CD14-positive monocyte (primary cell): ENCODE measurements around the gene STXBP4. TPM values are rescaled to one million over a fixed set of nuclear protein-coding genes. Genes with fewer than 3 reads are reported as not detected.

Experiments
- DNase-seq, 3 donors: peaks; one replicate each; pipeline ENCODE4 v3.0.0-alpha.2; 2011 to 2022
- H2AFZ ChIP-seq: 2 replicates; pipeline ENCODE4 v1.6.0; 2012; ENCODE audit warnings: mild to moderate bottlenecking, low read depth, low read length, inconsistent platforms; ENCODE audit not compliant: insufficient read depth, poor library complexity, severe bottlenecking
- H3K27ac ChIP-seq, 2 donors: 1 replicate in 1 of 2; 2 replicates in 1 of 2; pipeline ENCODE4 v1.5.1; 2012 to 2013; ENCODE audit warnings: low read length in 2 of 2, control low read depth in 1 of 2, inconsistent platforms in 1 of 2, low read depth in 1 of 2, mild to moderate bottlenecking in 1 of 2
- H3K27me3 ChIP-seq, 2 donors: one replicate each; pipeline versions ENCODE4 v1.6.0 to v1.6.1; 2011 to 2013; ENCODE audit warnings: low read length in 2 of 2; ENCODE audit not compliant: control insufficient read depth in 2 of 2, insufficient read depth in 2 of 2
- H3K36me3 ChIP-seq, 2 donors: replicated peaks in 1 of 2; 1 replicate in 1 of 2; 2 replicates in 1 of 2; pipeline versions ENCODE4 v1.5.1 to v1.6.1; 2012 to 2013; ENCODE audit warnings: low read length in 2 of 2, control low read depth in 1 of 2, inconsistent platforms in 1 of 2, mild to moderate bottlenecking in 1 of 2; ENCODE audit not compliant: insufficient read depth in 2 of 2, control insufficient read depth in 1 of 2
- H3K4me1 ChIP-seq, 2 donors: 1 replicate in 1 of 2; 2 replicates in 1 of 2; pipeline versions ENCODE4 v1.5.1 to v1.6.1; 2012 to 2013; ENCODE audit warnings: low read length in 2 of 2, control low read depth in 1 of 2, inconsistent platforms in 1 of 2, mild to moderate bottlenecking in 1 of 2, moderate library complexity in 1 of 2; ENCODE audit not compliant: insufficient read depth in 2 of 2, control insufficient read depth in 1 of 2
- H3K4me2 ChIP-seq: replicated peaks from 2 replicates; pipeline ENCODE3; 2012; ENCODE audit warnings: low read length, moderate library complexity, mild to moderate bottlenecking; ENCODE audit not compliant: poor library complexity, severe bottlenecking; ENCODE audit errors: extremely low read depth
- H3K4me3 ChIP-seq, 3 experiments: fragments of 200-600 bp in 1 of 3; sonication (generic) in 1 of 3; replicated peaks in 1 of 3; 1 replicate in 2 of 3; 2 replicates in 1 of 3; pipeline ENCODE4 v1.5.1; 2011 to 2013; ENCODE audit warnings: low read length in 3 of 3, mild to moderate bottlenecking in 3 of 3, control low read depth in 2 of 3, low read depth in 2 of 3, inconsistent platforms in 1 of 3, moderate library complexity in 1 of 3
- H3K79me2 ChIP-seq: 2 replicates; pipeline ENCODE4 v1.6.0; 2012; ENCODE audit warnings: mild to moderate bottlenecking, control low read depth, inconsistent platforms, low read length, moderate library complexity; ENCODE audit not compliant: insufficient read depth
- H3K9ac ChIP-seq: 2 replicates; pipeline ENCODE4 v1.6.0; 2017; ENCODE audit warnings: low read length, mild to moderate bottlenecking; ENCODE audit not compliant: insufficient read depth, poor library complexity, severe bottlenecking
- H3K9me3 ChIP-seq, 2 donors: replicated peaks in 1 of 2; 1 replicate in 1 of 2; 2 replicates in 1 of 2; pipeline versions ENCODE4 v1.5.1 to v1.6.1; 2012 to 2013; ENCODE audit warnings: low read length in 2 of 2, control low read depth in 1 of 2; ENCODE audit not compliant: control insufficient read depth in 1 of 2, insufficient read depth in 1 of 2
- H4K20me1 ChIP-seq: 2 replicates; pipeline ENCODE4 v1.6.0; 2012; ENCODE audit warnings: mild to moderate bottlenecking, low read length, control low read depth, moderate library complexity; ENCODE audit not compliant: insufficient read depth
- H3K27ac Mint-ChIP-seq, 7 donors: one replicate each; pipeline ENCODE4 v1.8.0; 2020; ENCODE audit warnings: mild to moderate bottlenecking in 7 of 7, mixed read lengths in 7 of 7, moderate library complexity in 6 of 7, inconsistent platforms in 2 of 7
- H3K27me3 Mint-ChIP-seq, 3 donors: one replicate each; pipeline ENCODE4 v1.8.0; 2021 to 2022; ENCODE audit warnings: low read depth in 3 of 3, mild to moderate bottlenecking in 3 of 3, mixed read lengths in 3 of 3, moderate library complexity in 3 of 3, inconsistent platforms in 1 of 3
- H3K36me3 Mint-ChIP-seq, 2 donors: one replicate each; pipeline ENCODE4 v1.8.0; 2020; ENCODE audit warnings: mixed read lengths in 2 of 2, inconsistent platforms in 1 of 2, mild to moderate bottlenecking in 1 of 2
- H3K4me1 Mint-ChIP-seq: one replicate; pipeline ENCODE4 v1.8.0; 2020; ENCODE audit warnings: mild to moderate bottlenecking, mixed read lengths
- H3K4me3 Mint-ChIP-seq, 2 donors: one replicate each; pipeline ENCODE4 v1.8.0; 2020; ENCODE audit warnings: mild to moderate bottlenecking in 2 of 2, mixed read lengths in 2 of 2, moderate library complexity in 1 of 2
- H3K9me3 Mint-ChIP-seq, 7 donors: one replicate each; pipeline ENCODE4 v1.8.0; 2020 to 2022; ENCODE audit warnings: mixed read lengths in 7 of 7, mild to moderate bottlenecking in 6 of 7, moderate library complexity in 6 of 7, inconsistent platforms in 2 of 7
- WGBS: methylation state at CpG from one replicate; pipeline ENCODE4 v1.1.5; 2013; ENCODE audit warnings: missing lambda C conversion rate; ENCODE audit not compliant: insufficient coverage; 5-methylcytosine and 5-hydroxymethylcytosine counted together
- intact Hi-C, 2 donors: fragments of 100-400 bp; cut with micrococcal nuclease; formaldehyde crosslinking; loops; one replicate each; pipeline versions ENCODE4 v1.15.0 to v1.15.1; 2023
- polyA plus RNA-seq, 3 donors: library from polyadenylated mRNA; depleted of rRNA in 1 of 3; unstranded in 2 of 3; stranded (reverse) in 1 of 3; fragments of 300-500 nt in 2 of 3; fragments of >200 nt in 1 of 3; fragmentation: Illumina TruSeq in 2 of 3; gene quantifications; 1 replicate in 2 of 3; 2 replicates in 1 of 3; pipeline ENCODE4 v1.2.3, GENCODE V29; 2012 to 2021
- TF ChIP-seq, protein P1 (sequence below): fragments of 200-600 bp; IDR thresholded peaks from one replicate; pipeline ENCODE4 v1.8.0; 2022; ENCODE audit warnings: antibody characterized with exemption, mild to moderate bottlenecking

STXBP4 gene
- polyA plus RNA-seq, 3 donors: 0.27 to 1.8 (median 0.44) TPM

DNA sequence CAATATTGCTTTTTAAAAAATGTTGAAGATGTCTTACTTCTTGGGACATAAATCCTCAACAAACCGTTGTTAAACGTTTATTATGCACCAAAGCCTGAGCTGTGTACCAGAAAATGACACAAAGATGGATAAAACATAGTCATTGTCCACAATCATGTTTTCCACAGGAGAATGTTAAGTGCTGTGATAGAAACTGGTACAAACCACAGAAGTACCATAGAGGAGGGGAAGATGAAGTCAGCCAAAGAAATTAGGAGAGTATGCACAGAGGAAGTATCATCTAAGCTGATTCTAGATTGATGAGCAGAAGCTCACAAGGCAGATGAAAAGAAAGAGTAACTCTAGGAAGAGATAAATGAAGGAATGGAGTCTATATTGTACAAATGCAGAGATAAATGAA is 153.5 kb downstream of the STXBP4 start:
- H3K4me2 ChIP-seq: no peak overlapping the region
- no peak overlapping the region for H2AFZ ChIP-seq
- no peaks in the 10 kb centered on the region for H3K36me3 ChIP-seq
- no peak for DNase-seq
- H3K36me3 Mint-ChIP-seq: no peaks in the 10 kb centered on the region
- peaks cover 0 to 4% (median 2%) of the 10 kb centered on the region in 7 donors for H3K9me3 Mint-ChIP-seq
- no peak overlapping the region for H3K4me3 ChIP-seq
- TF ChIP-seq, protein P1, sequence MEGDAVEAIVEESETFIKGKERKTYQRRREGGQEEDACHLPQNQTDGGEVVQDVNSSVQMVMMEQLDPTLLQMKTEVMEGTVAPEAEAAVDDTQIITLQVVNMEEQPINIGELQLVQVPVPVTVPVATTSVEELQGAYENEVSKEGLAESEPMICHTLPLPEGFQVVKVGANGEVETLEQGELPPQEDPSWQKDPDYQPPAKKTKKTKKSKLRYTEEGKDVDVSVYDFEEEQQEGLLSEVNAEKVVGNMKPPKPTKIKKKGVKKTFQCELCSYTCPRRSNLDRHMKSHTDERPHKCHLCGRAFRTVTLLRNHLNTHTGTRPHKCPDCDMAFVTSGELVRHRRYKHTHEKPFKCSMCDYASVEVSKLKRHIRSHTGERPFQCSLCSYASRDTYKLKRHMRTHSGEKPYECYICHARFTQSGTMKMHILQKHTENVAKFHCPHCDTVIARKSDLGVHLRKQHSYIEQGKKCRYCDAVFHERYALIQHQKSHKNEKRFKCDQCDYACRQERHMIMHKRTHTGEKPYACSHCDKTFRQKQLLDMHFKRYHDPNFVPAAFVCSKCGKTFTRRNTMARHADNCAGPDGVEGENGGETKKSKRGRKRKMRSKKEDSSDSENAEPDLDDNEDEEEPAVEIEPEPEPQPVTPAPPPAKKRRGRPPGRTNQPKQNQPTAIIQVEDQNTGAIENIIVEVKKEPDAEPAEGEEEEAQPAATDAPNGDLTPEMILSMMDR: no peak
- no peaks in the 10 kb centered on the region for H3K9me3 ChIP-seq
- WGBS: no CpG with 5 or more reads among the region's 2 CpGs
- H3K79me2 ChIP-seq: no peaks in the 10 kb centered on the region
- H3K4me3 Mint-ChIP-seq: no peak overlapping the region
- H3K27ac ChIP-seq: no peak overlapping the region
- H3K4me1 ChIP-seq: no peaks in the 10 kb centered on the region
- H4K20me1 ChIP-seq: no peaks in the 10 kb centered on the region
- H3K4me1 Mint-ChIP-seq: no peaks in the 10 kb centered on the region
- intact Hi-C loops: no loop called here
- H3K27ac Mint-ChIP-seq: no peak overlapping the region
- H3K27me3 Mint-ChIP-seq: peaks cover 0 to 2% (median 0%) of the 10 kb centered on the region in 3 donors
- no peak overlapping the region for H3K9ac ChIP-seq
- H3K27me3 ChIP-seq: no peaks in the 10 kb centered on the region

DNA sequence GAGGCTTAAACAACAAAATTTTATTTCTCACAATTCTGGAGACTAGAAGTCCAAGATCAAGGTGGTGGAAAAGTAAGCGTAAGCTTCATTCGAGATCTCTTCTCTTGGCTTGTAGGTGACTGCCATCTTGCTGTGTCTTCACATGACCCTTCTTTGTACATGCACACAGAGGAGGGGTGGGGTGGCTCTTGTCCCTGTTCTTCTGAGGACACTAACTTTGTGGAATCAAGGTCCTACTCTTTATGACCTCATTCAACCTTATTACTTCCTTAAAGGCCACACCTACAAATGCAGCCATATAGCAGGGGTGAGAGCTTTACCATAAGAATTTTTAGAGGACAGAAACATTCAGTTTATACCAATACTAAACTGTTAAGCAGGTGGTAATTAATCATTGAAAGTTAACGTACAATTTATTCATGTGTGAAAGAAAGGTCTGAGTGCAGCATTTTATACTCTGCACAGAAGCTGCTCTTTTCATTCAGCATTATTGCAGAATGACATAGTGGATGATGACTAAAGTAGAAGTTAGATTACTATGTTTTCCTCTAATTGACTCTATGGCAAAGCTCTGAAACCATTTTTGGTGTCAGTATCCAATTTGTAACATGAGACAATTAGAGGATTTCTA is 156.3 kb downstream of the STXBP4 start:
- H3K4me3 ChIP-seq: no peak overlapping the region
- TF ChIP-seq, protein P1: no peak

More for the DNA sequence above, 156.3 kb downstream of the STXBP4 start:
- Histone ChIP-seq H3K4me1 (no peaks in the 10 kb centered on the region), H3K9ac (no peak overlapping the region), H3K79me2 (no peaks in the 10 kb centered on the region), H2AFZ (no peak overlapping the region), H3K27me3 (no peaks in the 10 kb centered on the region), H3K4me2 (no peak overlapping the region), H3K36me3 (no peaks in the 10 kb centered on the region), H4K20me1 (no peaks in the 10 kb centered on the region), H3K27ac (no peak overlapping the region), H3K9me3 (no peaks in the 10 kb centered on the region)
- Mint-ChIP-seq H3K9me3 (peaks cover 0 to 4% (median 2%) of the 10 kb centered on the region in 7 donors), H3K36me3 (no peaks in the 10 kb centered on the region), H3K27me3 (peaks cover 0 to 2% (median 0%) of the 10 kb centered on the region in 3 donors), H3K4me3 (no peak overlapping the region), H3K27ac (no peak overlapping the region), H3K4me1 (no peaks in the 10 kb centered on the region)
- no CpG with 5 or more reads among the region's 3 CpGs for WGBS
- intact Hi-C loops: no loop called here
- DNase-seq: no peak
